T-helper 1 cell treated with Interleukin-12 subunit alpha and Interleukin-12 subunit beta and Interleukin-4 antibody, amounts not matched to agents 30 μg/mL and 1 μg/mL, for 36 hours (primary cell): ENCODE results near the gene NET1.

Experiments used
- H3K27ac Mint-ChIP-seq: one replicate; pipeline ENCODE4 v1.8.0; 2021; ENCODE audit warnings: mild to moderate bottlenecking, mixed read lengths
- H3K27me3 Mint-ChIP-seq: one replicate; pipeline ENCODE4 v1.8.0; 2021; ENCODE audit warnings: low read depth, mixed read lengths
- H3K36me3 Mint-ChIP-seq: one replicate; pipeline ENCODE4 v1.8.0; 2021; ENCODE audit warnings: low read depth, mixed read lengths
- H3K4me1 Mint-ChIP-seq: one replicate; pipeline ENCODE4 v1.8.0; 2021; ENCODE audit warnings: low read depth, mixed read lengths
- H3K4me3 Mint-ChIP-seq: one replicate; pipeline ENCODE4 v1.8.0; 2021; ENCODE audit warnings: mild to moderate bottlenecking, moderate library complexity, mixed read lengths
- H3K9me3 Mint-ChIP-seq: one replicate; pipeline ENCODE4 v1.8.0; 2021; ENCODE audit warnings: mixed read lengths

NET1 gene

DNA sequence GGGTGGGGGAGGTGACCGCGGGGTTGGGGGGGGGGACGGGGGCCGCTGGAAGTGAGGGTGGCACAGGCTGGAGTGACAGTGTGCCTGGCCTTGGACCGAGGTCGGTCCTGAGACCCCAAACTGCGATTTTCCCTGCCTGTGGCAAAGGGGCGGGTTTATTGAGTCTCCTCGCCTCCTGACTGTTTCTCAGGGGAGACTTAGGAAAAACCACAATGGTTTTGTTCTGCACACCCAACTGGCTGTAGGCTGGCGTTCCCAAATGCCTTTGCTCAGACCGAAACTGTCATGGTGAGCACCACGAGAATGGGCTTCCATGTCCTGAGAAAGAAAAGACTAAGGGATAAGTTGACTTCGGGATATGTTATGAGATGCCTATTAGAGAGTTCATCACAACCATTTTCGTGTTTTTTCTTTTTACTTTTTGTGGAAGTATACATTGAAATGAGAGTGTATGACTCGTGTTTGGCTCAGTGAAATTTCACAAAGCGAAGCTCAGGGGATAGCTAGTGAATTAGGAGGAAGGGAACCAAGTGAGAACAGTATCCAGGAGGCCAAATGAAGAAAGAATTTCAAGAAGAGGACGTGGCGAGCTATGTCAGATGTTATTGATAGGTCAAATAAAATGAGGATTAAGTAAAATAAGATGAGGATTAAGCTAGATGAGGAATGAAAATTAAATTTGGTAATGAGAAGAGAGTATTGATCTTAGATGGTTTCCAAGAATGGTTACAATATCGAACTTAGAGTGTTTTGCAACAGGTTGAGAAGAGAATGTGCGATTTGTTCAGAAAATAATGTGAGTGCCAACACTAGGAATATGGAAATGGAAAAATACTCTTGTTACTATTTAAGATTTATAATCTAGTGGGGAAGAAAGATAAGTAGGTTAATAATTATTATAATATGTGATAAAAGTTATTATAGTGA is 918 bp downstream of the NET1 start:
- peaks cover 9% of the 10 kb centered on the region for H3K36me3 Mint-ChIP-seq
- no peak overlapping the region for H3K4me3 Mint-ChIP-seq
- H3K9me3 Mint-ChIP-seq: peaks cover 10% of the 10 kb centered on the region
- H3K27me3 Mint-ChIP-seq: peaks cover 19% of the 10 kb centered on the region
- peaks cover 4% of the 10 kb centered on the region for H3K4me1 Mint-ChIP-seq
- H3K27ac Mint-ChIP-seq: no peak overlapping the region

DNA sequence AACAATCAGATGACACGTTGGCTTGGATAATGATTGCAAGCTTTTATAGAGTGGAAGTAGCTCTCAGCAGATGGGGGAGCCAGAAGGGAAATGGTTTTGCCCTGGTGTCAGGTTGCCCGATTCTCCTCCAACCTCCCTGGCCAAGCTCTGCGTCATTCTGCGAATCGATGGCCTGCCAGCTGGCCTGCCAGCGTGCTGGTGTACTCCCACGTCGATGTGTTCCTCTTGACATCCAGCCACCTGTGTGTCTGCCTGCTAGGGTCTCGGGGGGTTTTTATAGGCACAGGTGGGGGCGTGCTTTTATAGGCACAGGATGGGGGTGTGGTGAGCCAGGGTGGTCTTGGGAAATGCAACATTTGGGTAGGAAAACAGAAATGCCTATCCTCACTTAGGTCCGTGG is 4.6 kb downstream of the NET1 start:
- H3K27me3 Mint-ChIP-seq: no peaks in the 10 kb centered on the region
- peaks cover 27% of the 10 kb centered on the region for H3K36me3 Mint-ChIP-seq
- H3K4me3 Mint-ChIP-seq: no peak overlapping the region
- no peak overlapping the region for H3K27ac Mint-ChIP-seq
- H3K9me3 Mint-ChIP-seq: peaks cover 29% of the 10 kb centered on the region
- H3K4me1 Mint-ChIP-seq: peaks cover 10% of the 10 kb centered on the region

DNA sequence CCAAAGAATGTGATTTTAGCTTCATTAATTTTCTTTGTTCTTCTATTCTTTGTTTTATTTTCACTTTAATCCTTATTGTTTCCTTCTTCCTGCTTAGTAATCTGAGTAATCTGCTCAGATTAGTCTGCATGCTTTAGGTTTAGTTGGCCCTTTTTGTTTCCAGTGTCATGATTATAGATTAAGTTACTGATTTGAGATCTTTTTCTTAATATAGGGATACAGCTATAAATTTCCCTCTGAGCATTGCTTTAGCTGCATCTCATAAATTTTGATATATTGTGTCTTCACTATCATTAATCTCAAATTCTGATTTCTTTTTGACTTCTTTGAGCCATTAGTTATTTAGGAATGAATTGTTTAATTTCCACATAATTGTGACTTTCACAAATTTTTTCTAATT is 6.2 kb downstream of the NET1 start:
- peaks cover 7% of the 10 kb centered on the region for H3K4me1 Mint-ChIP-seq
- H3K4me3 Mint-ChIP-seq: no peak overlapping the region
- peaks cover 27% of the 10 kb centered on the region for H3K36me3 Mint-ChIP-seq
- H3K27ac Mint-ChIP-seq: no peak overlapping the region
- peaks cover 29% of the 10 kb centered on the region for H3K9me3 Mint-ChIP-seq
- H3K27me3 Mint-ChIP-seq: no peaks in the 10 kb centered on the region

DNA sequence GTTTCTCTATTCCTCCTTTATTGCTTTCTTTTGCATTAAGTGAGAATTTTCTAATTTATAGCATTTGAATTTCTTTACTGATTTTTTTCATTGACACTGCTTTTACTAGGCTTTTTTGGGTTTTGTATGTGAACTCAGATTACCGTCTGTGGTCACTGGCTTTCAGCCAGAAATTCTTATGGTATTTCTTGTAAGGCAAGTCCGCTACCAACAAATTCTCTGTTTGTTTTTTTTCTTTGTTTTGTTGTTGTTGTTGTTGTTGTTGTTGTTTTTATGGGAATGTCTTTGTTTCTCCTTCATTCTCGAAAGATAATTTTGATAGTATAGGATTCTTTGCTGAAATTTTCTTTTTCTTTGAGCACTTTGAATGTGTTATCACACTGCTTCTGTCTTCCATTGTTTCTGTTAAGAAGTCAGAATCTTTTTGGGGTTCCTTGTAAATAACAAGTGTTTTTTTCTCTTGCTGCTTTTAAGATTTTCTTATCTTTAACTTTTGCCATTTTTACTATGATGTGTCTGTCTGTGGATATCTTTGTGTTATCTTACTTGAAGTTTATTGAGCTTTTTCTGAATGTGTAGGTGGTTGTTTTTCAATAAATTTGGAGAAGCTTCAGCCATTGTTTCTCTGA is 7.2 kb downstream of the NET1 start:
- Mint-ChIP-seq H3K36me3 (peaks cover 27% of the 10 kb centered on the region), H3K27me3 (no peaks in the 10 kb centered on the region), H3K4me3 (no peak overlapping the region), H3K4me1 (peaks cover 7% of the 10 kb centered on the region), H3K27ac (no peak overlapping the region), H3K9me3 (peaks cover 29% of the 10 kb centered on the region)

DNA sequence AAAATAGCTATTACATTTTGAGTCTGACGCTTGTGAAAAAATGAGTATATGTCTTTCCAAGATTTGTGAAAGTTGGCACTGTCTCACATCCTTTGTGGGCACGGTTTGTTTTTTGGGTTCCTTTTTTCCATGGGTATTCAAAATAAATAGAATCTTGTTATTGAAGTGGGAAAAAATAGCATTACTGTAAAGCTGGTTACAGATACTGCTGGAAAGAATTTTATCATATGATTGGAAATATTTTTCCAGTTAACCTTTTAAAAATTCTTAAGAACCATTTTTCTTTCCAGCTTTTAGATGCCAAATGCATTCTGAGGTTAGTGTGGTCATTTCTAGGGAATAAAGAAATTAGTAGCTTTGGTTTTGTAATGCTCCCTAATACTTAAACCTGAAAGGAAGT is 11.4 kb downstream of the NET1 start:
- Mint-ChIP-seq H3K27ac (no peak overlapping the region), H3K4me3 (no peak overlapping the region), H3K36me3 (peaks cover 23% of the 10 kb centered on the region), H3K27me3 (no peaks in the 10 kb centered on the region), H3K4me1 (peaks cover 7% of the 10 kb centered on the region), H3K9me3 (peaks cover 14% of the 10 kb centered on the region)

DNA sequence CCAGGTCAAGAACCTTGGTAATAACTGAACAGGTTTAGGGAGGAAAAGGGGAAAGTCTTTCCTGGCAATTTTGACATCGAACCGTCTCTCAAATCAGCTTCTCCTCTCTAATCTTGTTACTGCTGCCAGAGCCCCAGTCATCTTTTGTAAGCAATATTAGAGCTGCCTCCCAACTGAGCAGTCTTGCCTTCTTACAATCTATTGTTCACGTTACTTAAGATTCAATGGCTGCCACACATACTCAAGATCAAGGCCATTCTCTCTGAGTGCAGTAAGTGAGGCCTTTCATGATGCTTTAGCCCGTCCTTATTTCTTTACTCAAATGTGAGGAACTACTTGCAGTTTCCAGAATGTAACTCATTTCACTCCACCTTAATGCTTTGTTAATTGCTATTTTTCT is 12.4 kb downstream of the NET1 start:
- Mint-ChIP-seq H3K9me3 (peaks cover 4% of the 10 kb centered on the region), H3K27ac (no peak overlapping the region), H3K27me3 (no peaks in the 10 kb centered on the region), H3K4me3 (no peak overlapping the region), H3K36me3 (peaks cover 18% of the 10 kb centered on the region), H3K4me1 (peaks cover 4% of the 10 kb centered on the region)

DNA sequence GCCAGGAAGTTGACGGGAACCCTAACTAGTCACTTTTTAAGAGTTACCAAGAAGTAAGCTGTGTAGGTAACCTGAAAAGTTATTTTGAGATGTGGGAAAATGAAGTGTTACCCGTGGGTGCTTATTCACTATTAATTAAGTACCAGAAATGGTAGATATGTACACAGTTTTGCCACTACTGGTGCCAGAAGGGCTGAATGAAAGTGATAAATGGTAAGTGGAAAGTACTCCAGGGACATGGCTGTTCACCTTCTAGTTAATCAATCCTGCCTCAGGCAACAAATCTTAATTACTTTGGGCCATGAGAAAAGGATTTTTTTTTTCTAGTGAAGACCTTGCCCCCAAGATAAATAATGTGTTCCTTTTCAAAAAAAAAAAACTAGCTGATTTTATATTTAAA is 15.8 kb downstream of the NET1 start:
- Mint-ChIP-seq H3K36me3 (peaks cover 26% of the 10 kb centered on the region), H3K4me3 (no peak overlapping the region), H3K27me3 (no peaks in the 10 kb centered on the region), H3K4me1 (no peaks in the 10 kb centered on the region), H3K9me3 (peaks cover 5% of the 10 kb centered on the region), H3K27ac (no peak overlapping the region)

DNA sequence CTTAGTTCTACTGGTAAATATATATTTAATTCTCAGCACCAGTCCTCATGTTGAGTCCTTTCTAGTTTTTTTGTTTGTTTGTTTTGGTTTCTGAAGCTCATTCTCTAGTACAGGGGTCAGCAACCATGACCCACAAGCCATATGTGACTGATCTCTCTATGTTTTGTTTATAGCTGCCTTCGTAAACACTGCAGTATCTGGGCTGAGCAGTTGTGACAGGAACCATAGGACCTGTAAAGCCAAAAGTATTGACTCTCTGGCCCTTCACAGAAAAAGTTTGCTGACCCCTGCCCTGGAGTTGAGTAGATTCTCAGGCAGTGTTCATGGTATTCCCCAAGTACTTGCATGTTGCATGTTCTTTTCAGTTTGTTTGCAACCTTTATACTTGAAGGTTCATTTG is 20.8 kb downstream of the NET1 start:
- H3K27ac Mint-ChIP-seq: no peak overlapping the region
- peaks cover 18% of the 10 kb centered on the region for H3K36me3 Mint-ChIP-seq
- H3K4me1 Mint-ChIP-seq: peaks cover 12% of the 10 kb centered on the region
- H3K27me3 Mint-ChIP-seq: no peaks in the 10 kb centered on the region
- no peak overlapping the region for H3K4me3 Mint-ChIP-seq
- peaks cover 5% of the 10 kb centered on the region for H3K9me3 Mint-ChIP-seq

DNA sequence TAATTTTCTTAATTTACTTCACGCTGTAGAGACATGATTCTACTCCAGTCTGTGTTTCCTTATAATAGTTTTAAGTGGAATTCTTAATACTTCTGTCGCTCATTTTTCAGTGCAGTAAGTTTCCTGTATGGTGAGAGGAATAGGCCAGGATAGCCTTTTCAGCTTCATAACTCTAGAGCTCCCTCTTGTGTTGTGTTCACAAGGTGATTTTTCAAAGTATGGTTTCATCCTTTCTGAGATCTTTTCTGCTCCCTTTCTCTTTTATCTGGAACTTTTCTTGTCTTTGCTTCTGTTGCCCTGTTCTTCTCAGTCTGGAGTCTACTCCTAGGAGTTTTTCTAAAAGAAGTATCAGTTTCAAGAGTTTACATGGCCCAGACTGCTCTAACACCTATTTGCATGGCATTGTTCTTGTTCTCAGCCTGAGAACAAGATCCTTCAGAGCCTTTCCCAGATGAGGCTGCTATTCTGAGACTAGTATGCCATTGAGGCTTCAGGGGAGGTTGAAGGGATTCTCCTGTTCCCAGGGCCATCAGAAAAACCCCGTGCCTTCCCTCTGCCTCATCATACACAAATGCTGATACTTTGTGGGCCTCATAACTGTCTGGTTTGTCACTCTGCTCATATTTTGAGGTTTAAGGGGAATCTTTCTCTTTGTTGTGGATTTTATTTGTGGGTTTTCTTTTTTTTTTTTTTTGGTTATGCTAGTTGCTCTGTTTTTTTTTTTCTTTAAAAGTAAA is 21.8 kb downstream of the NET1 start:
- Mint-ChIP-seq H3K4me3 (no peak overlapping the region), H3K27ac (peak overlapping the region; percentile 46)

DNA sequence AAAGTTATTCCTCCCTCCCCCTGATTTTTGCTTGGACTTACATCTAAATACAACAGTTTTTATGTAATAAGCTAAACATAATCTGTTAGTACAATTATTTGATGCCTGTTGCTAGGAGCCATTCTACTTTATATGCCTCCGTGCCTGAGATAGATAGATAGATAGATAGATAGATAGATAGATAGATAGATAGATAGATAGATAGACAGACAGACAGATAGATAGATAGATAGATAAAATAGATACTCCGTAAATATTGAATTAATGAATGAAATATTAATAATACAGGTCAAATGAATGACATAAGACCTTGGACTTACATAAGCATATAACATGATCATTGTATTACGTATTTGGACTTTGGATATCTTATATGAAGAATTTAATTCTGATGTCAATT is 23.0 kb downstream of the NET1 start:
- H3K27me3 Mint-ChIP-seq: no peaks in the 10 kb centered on the region
- H3K4me1 Mint-ChIP-seq: peaks cover 12% of the 10 kb centered on the region
- no peak overlapping the region for H3K4me3 Mint-ChIP-seq
- peaks cover 15% of the 10 kb centered on the region for H3K36me3 Mint-ChIP-seq
- H3K9me3 Mint-ChIP-seq: peaks cover 5% of the 10 kb centered on the region
- H3K27ac Mint-ChIP-seq: no peak overlapping the region

More for the DNA sequence above, 21.8 kb downstream of the NET1 start:
- H3K4me1 Mint-ChIP-seq: peaks cover 12% of the 10 kb centered on the region
- peaks cover 18% of the 10 kb centered on the region for H3K36me3 Mint-ChIP-seq
- H3K27me3 Mint-ChIP-seq: no peaks in the 10 kb centered on the region
- peaks cover 5% of the 10 kb centered on the region for H3K9me3 Mint-ChIP-seq

DNA sequence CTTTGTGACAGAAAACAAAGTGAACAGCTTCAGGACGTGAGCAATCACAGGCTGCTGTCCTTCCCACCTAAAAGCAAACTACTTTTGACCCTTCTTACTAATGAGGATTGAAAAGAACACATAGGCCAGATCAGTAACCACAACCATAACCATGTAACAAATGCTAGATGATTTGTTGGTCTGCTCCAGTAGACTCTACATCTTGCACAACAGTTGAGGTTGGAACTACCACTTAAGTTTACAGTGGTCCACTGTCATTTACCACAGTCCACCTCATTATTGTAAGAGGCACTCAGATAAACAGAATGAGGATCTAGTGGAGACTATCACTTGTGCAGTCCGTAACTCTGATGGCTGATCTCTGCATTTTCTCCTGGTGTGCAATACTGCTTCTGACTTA is 27.8 kb downstream of the NET1 start:
- no peak overlapping the region for H3K27ac Mint-ChIP-seq
- no peaks in the 10 kb centered on the region for H3K27me3 Mint-ChIP-seq
- no peaks in the 10 kb centered on the region for H3K9me3 Mint-ChIP-seq
- H3K36me3 Mint-ChIP-seq: peaks cover 7% of the 10 kb centered on the region
- no peak overlapping the region for H3K4me3 Mint-ChIP-seq
- peaks cover 30% of the 10 kb centered on the region for H3K4me1 Mint-ChIP-seq

DNA sequence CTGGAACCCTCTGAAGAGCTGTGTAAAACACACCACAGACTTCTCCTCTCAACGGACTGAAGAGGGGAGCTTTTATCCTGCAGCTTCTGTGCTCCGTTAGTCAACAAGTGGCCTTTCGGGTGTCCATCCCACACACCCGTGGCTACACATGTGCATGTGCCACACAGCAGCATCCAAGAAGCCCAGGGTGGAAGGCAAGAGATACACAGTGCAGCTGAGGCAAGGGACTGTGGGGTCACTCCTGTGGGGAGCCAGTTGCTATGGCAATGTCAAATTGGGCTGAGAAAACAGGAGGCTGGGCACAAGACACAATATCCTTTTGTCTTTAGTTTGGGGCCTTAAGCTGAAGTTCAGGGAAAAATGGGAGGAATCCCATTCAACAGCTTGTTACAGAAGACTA is 28.7 kb downstream of the NET1 start:
- Mint-ChIP-seq H3K27ac (no peak overlapping the region), H3K4me3 (no peak overlapping the region), H3K9me3 (no peaks in the 10 kb centered on the region), H3K4me1 (peaks cover 31% of the 10 kb centered on the region), H3K27me3 (no peaks in the 10 kb centered on the region), H3K36me3 (peaks cover 7% of the 10 kb centered on the region)

DNA sequence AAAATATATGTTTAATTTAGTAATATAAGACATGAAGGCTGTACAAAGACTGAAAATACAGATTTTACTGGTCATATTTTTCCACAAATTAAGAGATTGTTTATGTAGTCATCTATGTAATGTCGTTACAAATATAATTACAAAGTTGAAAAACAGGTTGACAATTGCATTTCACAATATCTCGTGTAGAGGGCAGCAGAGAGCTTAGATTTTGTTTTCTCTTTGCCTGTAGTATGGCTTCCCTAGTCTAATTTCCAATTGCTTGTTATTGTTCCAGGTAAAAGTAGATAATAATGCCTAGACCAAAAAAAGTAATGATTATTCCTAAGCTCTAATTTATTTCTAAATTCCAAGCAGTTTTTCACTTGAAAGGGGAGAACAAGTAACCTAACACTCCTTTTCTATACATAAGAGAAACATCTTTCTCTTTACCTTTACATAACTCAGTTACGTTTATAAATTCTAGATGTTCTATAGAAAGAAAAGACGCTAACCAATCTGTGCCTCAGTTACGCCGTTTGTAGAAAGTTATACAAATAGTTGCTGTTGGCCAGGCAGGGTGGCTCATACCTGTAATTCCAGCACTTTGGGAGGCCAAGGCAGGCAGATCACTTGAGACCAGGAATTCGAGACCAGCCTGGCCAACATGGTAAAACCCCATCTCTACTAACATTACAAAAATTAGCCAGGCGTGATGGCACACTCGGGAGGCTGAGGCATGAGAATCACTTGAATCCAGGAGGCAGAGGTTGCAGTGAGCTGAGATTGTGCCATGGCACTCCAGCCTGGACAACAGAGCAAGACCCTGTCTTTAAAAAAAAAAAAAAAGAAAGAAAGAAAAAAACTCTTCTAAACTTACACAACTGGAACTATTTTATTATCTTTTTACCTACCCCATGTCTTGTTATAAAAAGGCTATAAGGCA is 30.0 kb downstream of the NET1 start:
- no peak overlapping the region for H3K4me3 Mint-ChIP-seq
- H3K27ac Mint-ChIP-seq: peak overlapping the region; percentile 57
- H3K4me1 Mint-ChIP-seq: peaks cover 41% of the 10 kb centered on the region
- H3K27me3 Mint-ChIP-seq: no peaks in the 10 kb centered on the region
- H3K9me3 Mint-ChIP-seq: no peaks in the 10 kb centered on the region
- peaks cover 7% of the 10 kb centered on the region for H3K36me3 Mint-ChIP-seq

DNA sequence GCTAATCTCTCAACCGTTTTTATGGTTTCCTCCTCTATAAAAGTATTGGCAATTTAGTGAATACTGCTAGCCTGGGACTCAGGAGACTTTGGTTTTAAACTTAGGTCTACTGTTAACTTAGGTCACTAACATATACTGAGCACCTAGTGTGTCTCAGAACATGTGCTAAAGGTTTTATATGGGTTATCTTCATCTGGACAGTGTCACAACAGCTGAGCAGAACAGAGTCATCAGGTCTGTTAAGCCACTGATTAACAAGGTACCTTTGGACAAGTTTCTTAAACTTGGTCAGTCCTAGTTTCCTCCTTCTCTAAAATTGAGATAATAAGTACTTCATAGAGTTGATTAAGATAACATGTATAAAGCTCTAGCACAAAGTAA is 30.6 kb downstream of the NET1 start:
- H3K27me3 Mint-ChIP-seq: no peaks in the 10 kb centered on the region
- peaks cover 43% of the 10 kb centered on the region for H3K4me1 Mint-ChIP-seq
- peak overlapping the region; percentile 8 for H3K27ac Mint-ChIP-seq
- H3K36me3 Mint-ChIP-seq: peaks cover 7% of the 10 kb centered on the region
- no peaks in the 10 kb centered on the region for H3K9me3 Mint-ChIP-seq
- H3K4me3 Mint-ChIP-seq: no peak overlapping the region
